Stimulated activated CD4-positive, alpha-beta T cell treated with anti-CD3 and anti-CD28 coated beads, Interleukin-1b, Interleukin-23, amount 100 ng/mL, for 48 hours (primary cell): ENCODE data around the gene BSN.

Source experiments
- DNase-seq: peaks from one replicate; pipeline ENCODE4 v3.0.0-alpha.2; 2020

BSN gene

DNA sequence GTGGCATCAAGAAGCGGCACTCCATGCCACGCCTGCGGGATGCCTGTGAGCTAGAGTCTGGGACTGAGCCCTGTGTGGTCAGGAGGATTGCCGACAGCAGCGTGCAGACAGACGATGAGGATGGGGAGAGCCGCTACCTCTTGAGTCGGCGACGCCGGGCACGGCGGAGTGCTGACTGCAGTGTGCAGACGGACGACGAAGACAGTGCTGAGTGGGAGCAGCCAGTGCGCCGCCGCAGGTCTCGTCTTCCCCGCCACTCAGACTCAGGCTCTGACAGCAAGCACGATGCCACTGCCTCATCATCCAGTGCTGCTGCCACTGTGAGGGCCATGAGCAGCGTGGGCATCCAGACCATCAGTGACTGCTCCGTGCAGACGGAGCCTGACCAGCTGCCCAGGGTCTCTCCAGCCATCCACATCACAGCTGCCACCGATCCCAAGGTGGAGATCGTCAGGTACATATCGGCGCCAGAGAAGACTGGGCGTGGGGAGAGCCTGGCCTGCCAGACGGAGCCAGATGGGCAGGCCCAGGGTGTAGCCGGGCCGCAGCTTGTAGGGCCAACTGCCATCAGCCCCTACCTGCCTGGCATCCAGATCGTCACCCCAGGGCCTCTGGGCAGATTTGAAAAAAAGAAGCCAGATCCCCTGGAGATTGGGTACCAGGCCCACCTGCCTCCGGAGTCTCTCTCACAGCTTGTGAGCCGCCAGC is 103.1 kb downstream of the BSN start:
- no peak for DNase-seq

DNA sequence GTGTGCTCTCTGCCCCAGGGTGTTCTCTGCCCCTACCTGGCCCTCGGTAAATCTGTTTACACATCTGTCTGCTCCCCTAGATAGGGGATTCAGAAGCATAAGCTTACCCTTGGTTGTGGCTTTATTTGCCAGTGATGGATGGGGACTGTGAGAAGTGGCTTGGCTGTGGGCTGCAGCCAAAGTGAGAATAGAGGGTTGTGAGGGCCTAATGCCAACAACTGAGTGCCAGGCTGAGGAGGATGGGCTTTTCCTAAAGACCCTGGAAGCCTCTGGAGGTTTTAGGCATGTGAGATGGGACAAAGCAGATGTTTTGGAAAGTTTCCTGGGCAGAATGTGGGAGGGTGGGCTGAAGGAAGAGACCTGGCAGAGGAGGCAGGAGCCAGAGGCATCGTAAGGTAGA is 104.4 kb downstream of the BSN start:
- DNase-seq, result no peak

DNA sequence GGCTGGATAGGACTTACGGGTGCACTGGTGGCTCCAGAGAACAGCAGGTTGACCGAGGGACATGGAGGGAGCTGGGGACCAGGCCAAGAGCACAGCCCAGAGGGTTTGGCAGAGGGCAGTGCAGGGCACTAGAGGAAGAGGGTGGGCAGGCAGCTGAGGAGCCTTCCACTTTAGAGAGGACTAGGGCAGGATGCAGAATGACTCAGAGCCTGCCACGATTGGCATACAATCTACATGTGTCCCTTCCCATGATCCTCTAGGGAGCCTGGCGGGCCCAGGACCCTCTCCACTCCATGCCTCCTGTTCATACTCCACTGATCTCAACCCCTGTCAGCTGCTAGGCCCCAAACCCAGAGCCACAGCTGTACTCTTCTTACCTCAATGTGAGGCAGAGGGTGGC is 105.5 kb downstream of the BSN start:
- no peak for DNase-seq

DNA sequence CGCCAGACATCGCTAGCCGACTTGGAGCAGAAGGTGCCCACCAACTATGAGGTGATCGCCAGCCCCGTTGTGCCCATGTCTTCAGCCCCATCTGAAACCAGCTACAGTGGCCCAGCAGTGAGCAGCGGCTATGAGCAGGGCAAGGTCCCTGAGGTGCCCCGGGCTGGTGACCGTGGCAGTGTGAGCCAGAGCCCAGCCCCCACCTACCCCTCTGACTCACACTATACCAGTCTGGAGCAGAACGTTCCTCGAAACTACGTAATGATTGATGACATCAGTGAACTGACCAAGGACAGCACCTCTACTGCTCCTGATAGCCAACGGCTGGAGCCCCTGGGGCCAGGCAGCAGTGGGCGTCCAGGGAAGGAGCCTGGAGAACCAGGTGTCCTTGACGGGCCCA is 107.0 kb downstream of the BSN start:
- no peak for DNase-seq

GRCh38 chr3:49662021-49662420 is 107.7 kb downstream of the BSN start:
- DNase-seq, result no peak

- no peak for DNase-seq
Measured at GRCh38 chr3:49662720-49663413, 108.6 kb downstream of the BSN start.

GRCh38 chr3:49663831-49664230 is 109.6 kb downstream of the BSN start:
- no peak for DNase-seq

GRCh38 chr3:49664300-49664699 is 110.0 kb downstream of the BSN start:
- DNase-seq, result no peak

DNA sequence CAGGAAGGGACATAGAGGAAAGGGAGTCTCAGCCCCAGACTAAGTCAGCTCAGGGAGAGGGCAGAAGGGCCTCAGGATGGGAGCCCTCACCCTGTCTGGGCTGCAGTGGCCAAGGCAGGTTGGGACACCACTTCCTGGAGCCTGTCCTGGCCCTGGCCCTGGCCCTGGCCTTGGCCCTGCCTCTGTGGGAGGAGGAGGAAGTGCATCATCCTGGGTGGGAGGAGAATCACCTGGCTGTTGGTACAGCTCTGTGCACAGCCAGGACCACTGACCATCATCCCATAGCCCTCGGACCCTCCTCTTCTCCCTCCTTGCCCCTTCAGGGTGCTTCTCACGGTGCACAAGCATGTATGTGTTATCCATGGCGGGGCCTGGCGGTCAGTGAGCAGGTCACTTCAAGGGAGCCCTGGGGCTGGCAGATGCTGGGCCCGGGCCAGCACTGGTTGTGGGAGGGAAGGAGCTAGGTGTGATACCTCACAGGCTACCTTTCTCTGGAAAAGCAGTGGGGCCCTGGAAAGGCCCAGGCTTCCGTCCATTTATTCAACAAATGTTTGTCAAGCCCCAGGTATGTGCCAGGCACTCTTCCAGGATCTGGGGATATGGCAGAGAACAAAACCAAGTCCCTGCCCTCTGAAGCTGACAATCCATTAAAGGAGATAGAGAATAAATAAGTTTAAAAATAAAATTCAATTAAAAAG is 111.7 kb downstream of the BSN start:
- no peak for DNase-seq

DNA sequence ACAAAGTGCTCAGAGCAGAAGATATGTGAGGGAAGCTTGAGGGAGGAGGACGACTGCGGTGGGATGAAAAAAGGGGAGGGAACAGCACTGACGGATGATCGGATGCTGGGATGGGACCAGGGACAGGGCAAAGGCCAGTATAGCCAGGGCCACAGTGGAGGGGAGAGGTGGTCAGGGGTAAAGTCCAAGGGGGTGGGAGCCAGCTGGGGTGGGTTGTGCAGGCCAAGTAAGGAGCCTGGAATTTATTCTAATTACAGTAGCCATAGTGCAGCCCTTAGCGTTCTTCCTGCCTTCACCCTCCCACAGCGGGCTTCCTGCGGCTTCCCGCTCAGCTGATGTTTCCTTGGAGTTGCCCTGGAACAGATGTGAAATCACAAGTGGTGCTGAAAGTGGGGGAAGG is 112.3 kb downstream of the BSN start:
- DNase-seq, result no peak

GRCh38 chr3:49667701-49668413 is 113.6 kb downstream of the BSN start:
- DNase-seq, result no peak

- no peak for DNase-seq
Measured at GRCh38 chr3:49668414-49668797, 114.1 kb downstream of the BSN start.

GRCh38 chr3:49668861-49669260 is 114.6 kb downstream of the BSN start:
- DNase-seq, result no peak

- no peak for DNase-seq
Measured at GRCh38 chr3:49669352-49669751, 115.1 kb downstream of the BSN start.

- DNase-seq, result no peak
Measured at GRCh38 chr3:49670940-49671290, 116.6 kb downstream of the BSN start.

GRCh38 chr3:49671291-49672288 is 117.3 kb downstream of the BSN start:
- peak; percentile 71 for DNase-seq

- peak; percentile 30 for DNase-seq
Measured at GRCh38 chr3:49673121-49673714, 118.9 kb downstream of the BSN start.

- peak; percentile 99 for DNase-seq
Measured at GRCh38 chr3:49673715-49674496, 119.6 kb downstream of the BSN start, which contains the start of gene APEH. TSS of gene APEH (plus strand) at chr3:49674351. CDS start at chr3:49674402, 51 bp downstream.

- peak; percentile 41 for DNase-seq
Measured at GRCh38 chr3:49674497-49674983, 120.3 kb downstream of the BSN start.

DNA sequence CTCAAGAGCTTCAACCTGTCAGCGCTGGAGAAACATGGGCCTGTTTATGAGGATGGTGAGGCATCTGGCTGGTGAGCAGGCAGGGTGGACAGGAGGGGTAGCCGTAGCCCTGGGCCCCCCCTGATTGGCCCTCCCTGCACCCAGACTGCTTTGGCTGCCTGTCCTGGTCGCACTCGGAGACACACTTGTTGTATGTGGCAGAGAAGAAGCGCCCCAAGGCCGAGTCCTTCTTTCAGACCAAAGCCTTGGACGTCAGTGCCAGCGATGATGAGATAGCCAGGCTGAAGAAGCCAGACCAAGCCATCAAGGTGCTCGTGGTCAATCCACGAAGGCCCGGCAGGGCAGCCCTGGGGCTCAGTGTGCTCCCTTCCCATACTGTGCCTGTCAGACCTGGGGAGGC is 121.6 kb downstream of the BSN start:
- no peak for DNase-seq
